ENCODE results near the gene VWA3B.
"Not testable (repeated sequence)": the region's sequence is repeated elsewhere in the genome, so short reads cannot be mapped to it uniquely, and the experiment has no call there.

VWA3B gene

DNA sequence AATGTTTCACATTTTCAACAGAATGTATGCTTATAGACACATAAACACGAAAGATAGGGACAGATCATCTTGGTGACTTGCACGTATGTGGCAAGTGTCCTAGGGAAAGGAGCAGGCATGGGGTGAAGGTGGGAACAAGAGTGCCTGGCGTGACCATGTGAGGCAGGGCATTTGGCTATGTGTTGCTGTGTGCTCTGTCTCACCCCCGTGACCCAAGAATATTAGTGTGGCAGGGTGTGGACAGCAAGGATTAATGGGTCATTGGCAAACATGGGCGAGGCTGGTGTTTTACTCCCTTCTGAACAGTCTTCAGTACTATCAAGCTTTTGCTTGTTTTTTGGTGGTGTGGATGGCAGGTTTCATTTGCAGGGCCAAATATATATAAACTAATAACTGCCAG lies 1.3 kb upstream of the VWA3B start:
- no peak for DNase-seq (ENCODE audit: low spot score)

GRCh38 chr2:98087447-98088020 lies 567 bp downstream of the VWA3B start:
- DNase-seq (ENCODE audit: low spot score), result peak; percentile 32

- DNase-seq (ENCODE audit: low spot score), result peak; percentile 49
Measured at GRCh38 chr2:98088261-98088660, 1.3 kb downstream of the VWA3B start.

DNA sequence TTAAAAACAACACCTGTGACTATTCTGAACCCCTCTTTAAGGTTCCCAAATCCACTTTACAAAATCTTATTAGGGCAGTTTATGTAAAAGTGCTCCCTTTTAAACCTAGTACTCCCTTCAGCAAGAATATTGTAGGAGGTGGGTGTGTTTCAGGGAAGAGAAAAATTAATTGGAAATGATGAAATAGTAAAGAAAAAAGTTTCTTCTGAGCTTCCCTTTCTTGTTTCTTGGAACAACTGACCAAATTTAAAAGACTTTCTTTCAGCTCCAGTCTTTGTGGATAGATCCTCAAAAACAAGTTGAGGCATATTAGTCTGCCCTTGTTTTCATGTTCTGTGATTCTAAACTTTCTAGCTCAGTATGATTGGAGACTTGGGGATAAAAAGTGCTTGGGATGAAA lies 3.0 kb downstream of the VWA3B start:
- DNase-seq (ENCODE audit: low spot score), result no peak

GRCh38 chr2:98090951-98091350 lies 4.0 kb downstream of the VWA3B start:
- no peak for DNase-seq (ENCODE audit: low spot score)

DNA sequence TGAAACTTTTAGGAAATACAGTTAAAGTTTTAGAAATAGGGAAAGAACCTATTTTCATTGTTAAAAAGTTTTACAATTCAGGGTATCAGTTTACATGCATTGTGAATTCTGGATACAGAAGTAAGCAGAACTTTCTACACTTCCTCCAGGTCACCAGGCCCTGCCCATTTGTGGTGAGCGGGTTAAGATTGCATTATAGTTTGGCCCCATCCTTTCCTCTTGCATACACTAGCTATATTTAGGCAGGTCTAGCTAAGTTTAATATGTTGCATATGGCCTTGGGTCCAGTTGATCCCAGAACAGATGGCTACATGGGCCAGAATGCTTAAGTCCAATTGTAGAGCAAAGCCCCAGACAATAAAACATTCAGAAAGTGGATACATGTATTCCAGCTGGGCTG lies 4.8 kb downstream of the VWA3B start:
- no peak for DNase-seq (ENCODE audit: low spot score)

DNA sequence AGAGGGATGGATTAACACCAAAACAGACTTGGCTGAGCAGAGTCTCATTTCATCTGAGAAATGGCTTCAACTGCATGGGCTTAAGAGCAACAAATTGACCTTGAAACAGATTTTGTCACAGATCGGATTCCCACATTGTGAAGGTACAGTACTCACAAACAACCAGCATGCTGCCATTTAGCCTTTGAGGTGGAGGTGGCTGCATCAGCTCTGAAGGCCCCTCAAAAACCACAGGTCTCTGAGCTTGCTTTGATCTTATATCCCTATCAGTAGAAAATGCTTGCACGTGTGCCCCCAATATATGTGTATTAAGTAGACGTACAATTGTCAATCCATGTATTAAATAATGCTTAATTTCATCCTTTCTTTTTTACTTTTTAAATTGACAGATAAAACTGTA lies 6.2 kb downstream of the VWA3B start:
- DNase-seq (ENCODE audit: low spot score), result no peak

DNA sequence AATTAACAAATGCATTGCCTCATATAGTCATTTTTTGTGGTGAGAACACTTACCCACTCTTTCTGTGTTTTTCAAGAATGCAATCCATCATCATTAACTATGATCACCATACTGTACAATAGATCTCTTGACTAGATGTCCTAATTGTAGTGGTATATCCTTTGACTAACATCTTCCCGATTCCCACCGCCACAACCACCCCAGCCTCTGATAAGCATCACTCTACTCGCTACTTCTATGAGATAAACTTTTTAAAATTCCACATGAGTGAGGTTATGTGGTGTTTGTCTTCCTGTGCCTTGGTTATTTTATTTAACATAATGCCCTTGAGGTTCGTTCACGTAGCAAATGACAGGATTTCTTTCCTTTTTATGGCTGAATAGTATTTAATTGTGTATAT lies 6.6 kb downstream of the VWA3B start:
- no peak for DNase-seq (ENCODE audit: low spot score)

- DNase-seq (ENCODE audit: low spot score), result no peak
Measured at GRCh38 chr2:98099939-98100743, 13.2 kb downstream of the VWA3B start.

DNA sequence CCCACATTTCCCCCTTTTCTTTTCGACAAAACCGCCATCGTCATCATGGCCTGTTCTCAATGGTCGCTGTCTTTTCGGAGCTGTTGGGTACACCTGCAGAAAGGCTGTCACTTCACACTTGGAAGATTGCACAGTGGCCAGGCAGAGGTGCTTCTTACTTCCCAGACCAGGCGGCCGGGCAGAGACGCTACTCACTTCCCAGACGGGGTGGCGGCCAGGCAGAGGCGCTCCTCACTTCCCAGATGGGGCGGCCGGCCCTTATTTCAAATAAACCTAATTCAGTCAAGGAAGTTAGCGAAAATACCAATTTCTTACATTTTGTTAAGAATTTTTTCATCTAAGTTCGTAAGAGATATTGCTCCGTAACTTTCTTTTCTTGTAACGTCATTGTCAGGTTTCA lies 15.3 kb downstream of the VWA3B start:
- not testable (repeated sequence) for DNase-seq (ENCODE audit: low spot score)

- no peak for DNase-seq (ENCODE audit: low spot score)
Measured at GRCh38 chr2:98102878-98103277, 15.9 kb downstream of the VWA3B start.

DNA sequence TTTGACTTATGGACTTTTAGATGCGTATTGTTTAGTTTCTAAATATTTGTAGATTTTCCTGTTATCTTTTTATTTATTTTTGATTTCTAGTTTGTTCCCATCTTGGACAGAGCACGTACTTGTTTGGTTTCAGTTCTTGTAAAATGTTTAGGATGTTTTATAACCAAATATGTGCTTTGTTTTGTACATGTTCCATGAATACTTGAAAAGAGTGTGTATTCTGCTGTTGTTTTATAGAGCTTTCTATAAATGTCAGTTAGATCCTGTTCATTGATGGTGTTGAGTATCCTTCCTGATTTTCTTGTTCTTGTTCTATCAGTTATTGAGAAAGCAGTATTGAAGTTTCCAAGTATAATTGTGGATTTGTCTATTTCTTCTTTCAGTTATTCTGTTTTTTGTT lies 21.1 kb downstream of the VWA3B start:
- DNase-seq (ENCODE audit: low spot score), result no peak

DNA sequence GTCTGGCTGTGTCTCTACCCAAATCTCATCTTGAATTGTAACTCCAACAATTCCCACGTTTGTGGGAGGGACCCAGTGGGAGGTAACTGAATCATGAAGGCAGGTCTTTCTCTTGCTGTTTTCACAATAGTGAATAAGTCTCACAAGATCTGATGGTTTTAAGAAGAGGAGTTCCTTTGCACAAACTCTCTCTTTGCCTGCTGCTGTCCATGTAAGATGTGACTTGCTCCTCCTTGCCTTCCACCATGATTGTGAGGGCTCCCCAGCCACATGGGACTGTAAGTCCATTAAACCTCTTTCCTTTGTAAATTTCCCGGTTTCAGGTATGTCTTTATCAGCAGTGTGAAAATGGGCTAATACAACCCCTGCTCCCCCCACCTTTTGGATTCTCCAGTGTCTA lies 23.8 kb downstream of the VWA3B start:
- DNase-seq (ENCODE audit: low spot score), result no peak

GRCh38 chr2:98114643-98115330 lies 27.8 kb downstream of the VWA3B start:
- DNase-seq (ENCODE audit: low spot score), result no peak

DNA sequence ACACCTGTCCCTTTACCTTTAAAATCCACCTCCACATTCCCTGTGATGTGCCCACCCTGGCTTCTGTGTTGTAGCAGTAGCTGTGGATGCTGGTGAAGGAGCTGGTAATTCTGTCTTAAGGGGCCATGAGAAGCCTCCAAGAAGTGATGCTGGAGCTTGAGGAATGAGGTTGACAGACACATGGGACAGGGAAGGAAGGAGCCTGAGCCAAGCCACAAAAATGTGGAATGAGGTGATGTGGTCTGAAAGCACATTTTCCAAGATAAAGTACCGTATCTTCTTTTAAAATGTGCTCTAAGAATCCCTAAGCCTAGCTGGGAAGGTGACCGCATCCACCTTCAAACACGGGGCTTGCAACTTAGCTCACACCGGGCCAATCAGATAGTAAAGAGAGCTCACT lies 31.2 kb downstream of the VWA3B start:
- no peak for DNase-seq (ENCODE audit: low spot score)

DNA sequence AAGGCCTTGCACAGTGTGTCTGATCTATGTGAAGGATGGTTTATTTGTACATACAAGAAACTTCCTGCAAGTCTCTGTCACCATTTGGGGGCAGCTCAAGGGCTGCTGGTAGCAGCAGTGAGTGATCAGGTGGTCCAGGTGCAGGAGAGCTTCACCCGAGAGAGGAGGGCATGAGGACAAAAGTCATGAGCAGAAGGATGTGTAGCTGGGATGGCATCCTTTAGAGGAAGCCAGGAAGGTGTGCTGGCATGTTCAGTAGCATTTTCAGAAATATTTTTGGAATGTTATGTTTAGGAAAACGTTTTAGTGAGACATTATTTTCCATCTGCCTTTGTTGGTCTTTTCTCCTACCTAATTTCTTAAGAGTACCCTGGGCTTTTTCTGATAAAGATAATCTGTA lies 31.9 kb downstream of the VWA3B start:
- no peak for DNase-seq (ENCODE audit: low spot score)

DNA sequence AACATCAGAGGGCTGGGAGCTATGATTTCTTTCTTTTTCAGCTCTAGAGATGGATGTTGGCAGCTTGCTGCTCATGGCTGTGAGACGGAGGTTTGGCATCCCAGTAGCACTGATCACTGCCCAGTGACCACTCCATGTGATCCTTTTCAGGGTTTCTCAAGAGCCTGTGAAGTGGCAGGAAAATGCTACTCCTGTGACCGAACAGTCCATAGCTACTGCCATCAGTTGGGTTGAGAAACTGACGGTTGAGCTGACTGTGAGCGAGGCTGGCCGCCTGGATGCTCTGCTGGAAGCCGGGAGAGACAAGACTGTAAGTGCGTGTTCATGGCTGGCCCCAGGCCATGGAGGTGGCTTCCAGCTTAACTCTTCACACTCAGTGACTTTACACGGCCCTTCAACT lies 34.2 kb downstream of the VWA3B start:
- no peak for DNase-seq (ENCODE audit: low spot score)

DNA sequence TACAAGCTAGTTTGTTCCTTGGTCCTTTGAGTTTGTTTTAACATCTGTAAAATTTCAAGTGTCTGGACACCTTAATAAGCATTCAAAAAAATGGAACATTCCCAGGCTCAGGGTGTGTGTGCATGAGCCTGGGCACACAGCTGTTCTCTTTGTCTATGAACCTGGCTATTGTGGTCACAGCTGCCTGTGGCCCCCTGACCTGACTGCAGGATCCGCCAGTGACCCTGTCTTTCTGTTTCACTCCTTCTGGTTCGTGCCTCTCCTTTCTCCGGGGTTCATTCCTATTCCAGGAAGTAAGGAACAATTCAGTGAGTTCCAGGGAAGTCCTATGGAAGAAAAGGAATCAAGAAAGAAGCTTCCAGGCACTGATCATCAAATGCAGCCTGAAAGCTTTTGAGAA lies 35.6 kb downstream of the VWA3B start:
- DNase-seq (ENCODE audit: low spot score), result no peak

DNA sequence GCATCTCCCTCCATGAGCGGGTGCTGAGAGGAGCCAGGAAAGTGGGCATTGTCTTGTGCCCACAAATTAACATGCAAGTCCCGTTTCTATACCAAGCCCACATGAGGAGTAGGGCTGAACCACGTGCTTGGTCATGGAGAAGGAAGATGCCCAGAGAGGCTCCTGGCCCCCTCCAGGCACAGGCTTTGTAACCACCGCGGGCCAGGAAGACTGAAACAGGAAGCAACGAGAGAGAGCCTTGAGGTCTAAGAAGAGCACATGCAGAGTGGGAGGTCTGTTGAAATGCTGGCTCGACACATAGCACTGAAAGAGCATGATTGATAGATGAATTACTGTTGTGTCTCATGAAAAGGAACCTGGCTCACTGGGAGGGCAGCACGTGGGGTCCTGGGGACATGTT lies 36.3 kb downstream of the VWA3B start:
- peak; percentile 35 for DNase-seq (ENCODE audit: low spot score)

DNA sequence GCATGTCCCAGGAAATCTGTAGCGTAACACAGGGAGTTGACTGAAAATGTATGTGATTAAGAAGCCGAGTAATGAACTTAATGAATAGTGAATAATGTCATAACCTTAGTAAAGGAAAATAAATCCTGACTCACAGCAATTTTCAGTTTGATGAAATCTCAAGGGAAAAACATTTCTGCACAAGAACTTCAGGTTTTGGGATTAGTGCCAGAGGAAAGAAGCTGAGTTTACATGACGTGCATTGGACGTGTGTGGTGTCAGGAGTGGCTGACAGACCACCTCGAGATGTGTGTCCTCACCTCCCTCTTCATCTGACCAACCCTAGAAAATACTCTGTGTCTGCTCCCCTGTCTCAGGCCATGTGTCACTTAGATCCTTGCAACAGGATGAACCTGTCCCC lies 39.1 kb downstream of the VWA3B start:
- no peak for DNase-seq (ENCODE audit: low spot score)

GRCh38 chr2:98127229-98127989 lies 40.4 kb downstream of the VWA3B start:
- DNase-seq (ENCODE audit: low spot score), result no peak

- no peak for DNase-seq (ENCODE audit: low spot score)
Measured at GRCh38 chr2:98128556-98129109, 41.7 kb downstream of the VWA3B start.

Measured in germinal center (tissue), 1 donor.